Prostate gland (tissue), 2 donors: Measurements from ENCODE around the gene FOXC1.

ENCODE experiments used
- POLR2A ChIP-seq: fragments of 450-650 bp; IDR thresholded peaks from one replicate; pipeline ENCODE4 v1.6.1; 2016; ENCODE audit warnings: antibody characterized with exemption, mild to moderate bottlenecking
- POLR2AphosphoS5 ChIP-seq: sonication (generic); formaldehyde crosslinking; IDR thresholded peaks from one replicate; pipeline ENCODE4 v1.6.1; 2017; ENCODE audit warnings: antibody characterized with exemption
- TF ChIP-seq, protein P1 (sequence below), 4 experiments: fragments of 200-600 bp in 2 of 4; fragments of 450-650 bp in 2 of 4; sonication (generic) in 2 of 4; IDR thresholded peaks; 1 replicate in 3 of 4; 2 replicates in 1 of 4; pipeline ENCODE4 v1.5.1; 2016 to 2019; ENCODE audit warnings: antibody characterized with exemption in 4 of 4, mild to moderate bottlenecking in 2 of 4, moderate library complexity in 2 of 4

DNA sequence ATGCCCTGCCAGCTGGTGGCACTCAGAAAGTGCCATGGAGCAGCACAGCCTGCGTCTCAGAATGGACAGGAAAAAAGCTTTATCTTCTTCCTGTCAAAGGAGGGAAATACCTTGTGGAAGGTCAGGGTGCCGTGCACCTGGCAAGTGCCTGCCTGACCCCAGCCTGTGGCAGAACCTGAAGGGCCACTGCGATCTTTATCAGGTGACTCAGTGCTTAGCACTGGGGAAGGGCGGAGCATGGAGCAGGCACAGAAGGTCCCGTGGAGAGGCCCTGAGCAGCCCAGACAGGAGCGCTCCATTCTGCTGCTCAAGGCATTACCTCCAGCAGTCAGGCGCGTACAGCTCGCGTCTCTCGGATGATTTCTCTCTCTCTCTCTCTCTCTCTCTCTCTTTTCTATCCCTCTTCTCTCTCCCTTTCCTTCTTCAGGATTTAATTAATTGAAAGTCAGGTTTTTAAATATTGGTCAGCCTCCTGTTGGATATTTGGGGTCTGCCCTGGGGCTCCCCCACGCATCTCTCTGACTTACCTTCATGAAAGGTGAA, 31.7 kb downstream of the FOXC1 start:
- TF ChIP-seq POLR2AphosphoS5 (no peak), POLR2A (no peak)
- TF ChIP-seq, protein P1, sequence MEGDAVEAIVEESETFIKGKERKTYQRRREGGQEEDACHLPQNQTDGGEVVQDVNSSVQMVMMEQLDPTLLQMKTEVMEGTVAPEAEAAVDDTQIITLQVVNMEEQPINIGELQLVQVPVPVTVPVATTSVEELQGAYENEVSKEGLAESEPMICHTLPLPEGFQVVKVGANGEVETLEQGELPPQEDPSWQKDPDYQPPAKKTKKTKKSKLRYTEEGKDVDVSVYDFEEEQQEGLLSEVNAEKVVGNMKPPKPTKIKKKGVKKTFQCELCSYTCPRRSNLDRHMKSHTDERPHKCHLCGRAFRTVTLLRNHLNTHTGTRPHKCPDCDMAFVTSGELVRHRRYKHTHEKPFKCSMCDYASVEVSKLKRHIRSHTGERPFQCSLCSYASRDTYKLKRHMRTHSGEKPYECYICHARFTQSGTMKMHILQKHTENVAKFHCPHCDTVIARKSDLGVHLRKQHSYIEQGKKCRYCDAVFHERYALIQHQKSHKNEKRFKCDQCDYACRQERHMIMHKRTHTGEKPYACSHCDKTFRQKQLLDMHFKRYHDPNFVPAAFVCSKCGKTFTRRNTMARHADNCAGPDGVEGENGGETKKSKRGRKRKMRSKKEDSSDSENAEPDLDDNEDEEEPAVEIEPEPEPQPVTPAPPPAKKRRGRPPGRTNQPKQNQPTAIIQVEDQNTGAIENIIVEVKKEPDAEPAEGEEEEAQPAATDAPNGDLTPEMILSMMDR (IDR thresholded peaks at IDR 0.05): no peak
